GM21576 (cell line): ENCODE results near the gene PEPD.

Experiments used
- ATAC-seq: cut with Tn5 transposase; IDR thresholded peaks from one replicate; pipeline ENCODE4 v1.9.1; 2021; ENCODE audit warnings: mild to moderate bottlenecking, moderate library complexity; ENCODE audit not compliant: unreplicated experiment

PEPD gene

DNA sequence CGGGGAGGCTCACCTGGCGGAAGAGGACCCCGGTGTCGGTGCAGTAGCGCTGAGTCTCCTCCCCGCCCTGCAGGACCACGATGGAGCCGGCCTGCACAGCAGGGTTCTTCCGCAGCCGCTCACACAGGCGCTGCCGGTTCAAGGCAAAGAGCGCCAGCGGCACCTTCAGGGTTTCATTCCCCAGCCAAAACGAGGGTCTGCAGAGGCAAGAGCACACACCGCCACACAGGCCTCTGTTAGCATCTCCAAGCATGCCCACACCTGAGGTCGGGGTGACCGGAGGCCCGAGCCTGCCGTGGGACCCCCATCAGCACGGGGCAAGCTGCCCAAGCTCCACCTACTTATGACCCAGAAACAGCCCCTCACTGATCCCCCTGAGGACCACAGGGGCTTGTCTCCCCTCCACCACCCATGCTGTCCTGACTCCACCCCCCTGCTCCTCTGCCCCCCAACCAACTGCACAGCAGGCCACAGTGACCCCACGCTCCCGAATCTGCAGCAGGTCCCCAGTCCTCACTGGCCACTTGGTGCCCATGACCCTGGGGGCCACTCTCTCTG lies 8.9 kb downstream of the PEPD start:
- ATAC-seq: no peak

DNA sequence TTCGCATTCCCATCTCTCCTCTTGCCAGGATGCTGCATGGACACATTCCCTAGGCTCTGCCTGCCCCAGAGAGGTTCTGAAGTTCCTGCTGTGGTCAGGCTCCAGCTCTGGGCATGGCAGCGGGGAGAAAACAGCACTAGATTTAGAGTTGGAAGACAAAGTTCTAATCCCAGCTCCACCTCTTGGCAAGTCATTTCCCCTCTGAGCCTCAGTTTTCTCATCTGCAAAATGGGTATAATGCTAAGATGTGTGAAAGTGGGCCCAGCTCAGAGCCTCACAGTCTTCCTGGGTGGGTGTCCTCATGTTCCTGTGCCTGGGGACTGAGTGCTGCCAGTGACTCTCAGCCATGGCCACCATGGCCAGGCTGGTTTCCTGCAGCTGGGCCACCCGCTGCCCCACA lies 9.6 kb downstream of the PEPD start:
- ATAC-seq: no peak

DNA sequence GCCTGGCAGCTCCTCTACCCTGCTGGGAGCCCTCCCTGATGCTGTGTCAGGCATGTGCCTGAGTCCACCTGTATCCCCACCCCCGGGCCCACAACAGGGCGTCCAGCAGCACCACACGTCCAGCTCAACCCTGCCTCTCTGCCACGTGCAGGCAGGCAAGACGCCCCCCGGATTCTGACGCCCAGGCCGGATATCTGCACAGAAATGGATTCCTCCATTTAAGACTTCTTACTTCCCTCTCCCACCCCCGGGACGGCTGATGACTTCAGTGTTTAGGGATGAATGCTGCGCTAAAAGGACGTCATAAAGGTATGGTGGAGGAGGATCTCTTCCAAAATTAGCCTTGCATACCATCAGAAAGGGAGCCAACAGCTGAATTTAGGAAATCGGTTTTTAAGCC lies 10.2 kb downstream of the PEPD start:
- ATAC-seq: no peak

DNA sequence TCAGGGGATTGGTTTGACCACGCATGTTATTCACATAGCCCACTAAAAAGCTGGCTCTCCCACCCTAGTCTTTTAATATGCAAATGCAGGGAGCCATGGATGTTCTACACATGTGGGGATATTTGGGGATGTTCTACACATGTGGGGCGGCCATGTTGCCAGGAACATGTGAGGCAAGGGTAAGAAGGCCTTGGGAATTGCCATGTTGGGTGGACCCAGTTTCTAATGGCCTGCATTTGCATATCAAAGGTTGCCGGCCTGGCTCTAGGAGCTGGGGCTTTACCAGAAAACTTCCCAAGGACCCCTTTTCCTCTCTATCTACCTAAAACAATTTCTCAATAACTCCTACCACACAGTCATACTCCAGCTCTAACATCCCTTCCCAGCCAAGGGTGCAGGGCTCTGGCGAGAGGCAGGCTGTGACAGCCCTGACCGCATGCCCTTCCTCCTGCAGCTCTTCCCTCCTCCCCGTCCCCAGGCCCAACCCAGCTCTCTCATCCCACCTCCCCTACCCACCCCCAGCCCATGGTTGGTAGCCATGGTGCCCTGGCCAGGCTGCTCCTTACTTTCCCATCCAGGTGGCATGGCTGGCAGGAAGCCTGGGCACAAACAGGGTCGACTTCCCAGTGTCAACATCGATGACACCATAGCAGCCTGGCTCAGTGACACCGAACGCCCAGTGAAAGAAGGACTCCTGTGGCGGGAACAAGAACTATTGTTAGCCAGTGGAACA lies 11.0 kb downstream of the PEPD start:
- no peak for ATAC-seq

DNA sequence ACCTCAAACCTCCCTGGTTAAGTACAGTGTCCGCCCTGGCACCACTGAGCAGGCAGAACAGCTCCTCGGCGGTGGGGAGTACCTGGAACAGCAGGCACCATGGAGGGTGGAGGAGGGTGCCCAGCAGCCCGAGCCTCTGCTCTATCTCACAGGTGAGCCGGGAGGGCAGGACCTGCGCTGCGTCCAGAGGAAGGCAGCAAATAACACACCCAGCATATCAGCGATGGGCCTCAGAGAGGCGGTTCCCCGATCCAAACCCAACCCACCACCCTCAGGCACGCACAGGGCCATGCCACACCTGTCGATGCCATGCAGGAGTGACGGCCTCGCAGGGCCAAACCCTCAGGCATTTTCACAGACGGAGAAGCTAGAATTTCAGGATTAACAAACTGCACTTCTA lies 11.8 kb downstream of the PEPD start:
- ATAC-seq: no peak

DNA sequence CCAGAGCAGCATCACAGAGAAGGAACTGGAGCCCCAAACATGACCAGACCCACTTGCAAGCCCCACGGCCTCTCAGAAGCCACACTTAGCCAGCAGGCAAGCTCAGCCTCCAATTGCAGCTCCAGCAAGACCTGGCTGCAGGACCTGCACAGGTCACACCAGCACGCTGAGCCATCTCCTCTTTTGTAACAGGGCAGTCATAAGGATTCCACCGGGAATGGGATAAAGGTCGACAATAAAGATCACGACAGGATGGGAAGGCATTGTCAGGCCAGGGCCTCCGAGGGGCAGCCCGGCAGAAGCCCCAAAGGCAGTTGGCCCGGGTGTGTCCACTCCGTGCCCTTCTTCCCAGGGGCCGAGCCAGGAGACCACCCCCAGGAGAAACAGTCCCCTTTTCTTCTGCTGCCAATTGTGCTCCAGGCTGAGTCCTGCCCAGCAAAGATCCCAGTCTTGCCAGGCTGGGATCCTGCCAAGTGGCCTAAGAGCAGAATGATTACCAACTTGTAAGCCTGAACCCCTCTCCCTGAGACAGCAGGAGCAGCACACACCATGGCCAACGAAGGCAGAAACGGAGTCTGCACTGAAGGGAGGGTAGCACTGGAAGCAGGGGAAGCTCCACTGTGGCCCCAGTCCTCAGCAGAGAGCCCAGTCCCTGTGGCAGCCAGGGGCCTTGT lies 12.5 kb downstream of the PEPD start:
- ATAC-seq: no peak

DNA sequence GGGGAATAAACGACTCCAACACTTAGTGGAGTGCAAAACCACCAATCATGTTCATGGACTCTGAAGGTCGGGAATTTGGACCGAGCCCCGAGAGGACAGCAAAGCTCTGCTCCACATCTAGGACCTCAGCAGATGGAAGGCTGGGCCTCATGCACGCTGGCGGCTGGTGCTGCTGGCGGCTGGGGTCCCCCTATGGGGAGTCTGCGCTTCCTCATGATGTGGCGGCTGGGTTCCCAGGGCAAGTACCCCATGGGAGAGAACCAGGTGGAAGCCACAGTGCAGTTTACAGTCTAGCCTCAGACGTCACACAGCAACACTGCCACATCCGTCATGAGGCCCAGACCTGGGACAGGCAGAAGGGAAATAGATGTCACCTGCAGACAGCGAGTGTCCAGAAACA lies 13.2 kb downstream of the PEPD start:
- no peak for ATAC-seq

DNA sequence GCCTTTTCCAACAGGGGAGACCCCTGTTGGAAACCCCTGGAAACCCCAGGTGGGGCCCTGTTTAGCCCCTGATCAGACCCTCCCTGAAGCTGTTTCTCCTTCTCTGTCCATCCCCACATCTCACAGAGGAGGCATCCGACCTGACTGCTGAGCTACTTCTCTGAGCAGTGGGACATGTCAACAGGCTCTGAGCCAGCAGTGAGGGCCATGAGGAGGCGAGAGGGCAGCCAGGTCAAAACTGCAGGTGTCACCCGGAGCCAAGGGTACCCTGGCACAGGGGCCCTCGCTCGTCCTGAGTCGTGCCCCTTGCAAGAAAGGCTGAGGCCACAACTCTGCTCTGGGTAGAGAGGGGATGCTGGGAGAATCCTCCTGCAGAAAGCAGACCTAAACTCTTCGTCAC lies 13.6 kb downstream of the PEPD start:
- ATAC-seq: no peak

DNA sequence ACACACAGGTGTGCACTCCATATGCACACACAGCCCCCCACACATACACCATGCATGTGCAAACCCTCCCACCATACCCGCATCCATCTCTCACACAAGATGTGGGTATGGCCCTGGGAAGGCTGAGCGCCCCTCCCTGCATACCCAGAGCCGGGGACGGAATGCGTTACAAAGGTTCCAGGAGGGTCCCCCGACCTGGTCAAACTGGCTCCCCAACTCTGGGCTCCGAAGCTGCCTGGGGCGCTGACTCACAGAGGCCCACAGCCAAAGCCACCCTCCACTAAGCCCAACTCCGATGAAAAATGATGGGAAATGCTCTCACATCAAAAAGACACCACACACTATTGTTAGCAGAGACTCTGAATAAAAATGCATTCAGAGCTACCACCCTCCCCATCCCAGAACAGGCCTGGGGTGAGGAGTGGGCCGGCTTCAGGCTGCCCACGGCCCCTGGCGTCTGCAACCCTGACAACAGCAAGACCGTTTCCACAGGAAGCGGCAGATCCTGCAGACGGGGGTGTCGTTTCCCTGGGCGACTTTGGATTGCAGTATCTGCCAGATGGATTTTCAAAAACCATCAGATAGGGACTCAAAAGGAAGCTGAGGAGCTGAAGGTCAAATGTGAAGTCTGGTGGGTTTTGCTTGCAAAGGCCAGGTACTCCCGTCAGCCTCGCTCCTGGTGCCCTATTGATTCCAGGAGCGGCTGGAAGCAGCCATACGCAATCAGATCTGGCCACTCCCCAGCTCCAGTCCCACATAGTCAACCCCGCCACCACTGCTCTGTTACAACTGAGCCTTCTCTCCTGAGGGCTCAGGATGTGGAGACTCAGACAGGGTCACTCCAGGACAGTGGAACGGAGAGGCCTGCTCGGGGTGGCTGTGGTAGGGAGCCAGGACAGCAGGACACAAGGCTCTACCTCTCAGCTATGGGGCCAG lies 14.3 kb downstream of the PEPD start:
- ATAC-seq: no peak

DNA sequence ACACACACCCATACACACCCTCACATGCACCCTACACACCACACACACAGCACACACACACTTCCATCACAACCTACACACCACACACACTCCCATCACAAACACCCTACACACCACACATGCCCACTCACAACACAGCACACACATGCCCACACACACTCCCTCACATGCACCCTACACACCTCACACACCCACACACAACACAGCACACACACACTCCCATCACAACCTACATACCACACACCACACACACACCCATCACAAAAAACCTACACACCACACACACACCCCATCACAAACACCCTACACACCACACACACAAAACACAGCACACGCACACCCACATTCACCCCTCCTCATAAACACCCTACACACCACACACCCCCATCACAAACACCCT lies 15.1 kb downstream of the PEPD start:
- no peak for ATAC-seq

DNA sequence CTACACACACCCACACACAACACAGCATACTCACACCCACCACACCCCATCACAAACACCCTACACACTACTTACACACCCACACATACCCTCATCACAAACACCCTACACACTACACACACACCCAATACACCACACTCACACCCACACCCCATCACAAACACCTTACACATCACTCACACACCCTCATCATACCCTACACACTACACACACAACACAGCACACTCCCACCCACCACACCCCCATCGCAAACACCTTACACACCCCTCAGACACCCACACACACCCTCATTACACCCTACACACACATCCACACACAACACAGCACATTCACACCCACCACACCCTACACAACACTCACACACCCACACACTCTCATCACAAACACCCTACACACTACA lies 15.8 kb downstream of the PEPD start:
- ATAC-seq: no peak

DNA sequence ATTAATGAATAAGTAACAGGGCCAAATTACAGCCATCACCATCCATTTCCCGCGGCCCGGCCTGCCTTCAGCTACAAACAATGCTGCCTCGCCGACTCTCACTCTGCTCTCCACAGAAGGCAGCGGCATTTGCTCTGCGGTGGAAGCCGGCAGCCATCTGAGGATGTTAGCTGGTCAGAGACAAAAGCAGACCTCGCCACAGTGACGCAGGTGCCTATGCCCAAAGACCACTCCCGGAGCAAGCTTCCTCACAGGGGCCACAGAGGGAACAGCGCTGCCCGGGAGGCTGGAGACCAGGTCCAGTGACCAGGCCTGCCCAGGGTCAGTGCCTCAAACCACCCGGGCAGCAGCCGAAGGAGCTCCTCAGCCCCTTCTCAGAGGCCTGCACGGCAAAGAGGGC lies 16.4 kb downstream of the PEPD start:
- no peak for ATAC-seq

DNA sequence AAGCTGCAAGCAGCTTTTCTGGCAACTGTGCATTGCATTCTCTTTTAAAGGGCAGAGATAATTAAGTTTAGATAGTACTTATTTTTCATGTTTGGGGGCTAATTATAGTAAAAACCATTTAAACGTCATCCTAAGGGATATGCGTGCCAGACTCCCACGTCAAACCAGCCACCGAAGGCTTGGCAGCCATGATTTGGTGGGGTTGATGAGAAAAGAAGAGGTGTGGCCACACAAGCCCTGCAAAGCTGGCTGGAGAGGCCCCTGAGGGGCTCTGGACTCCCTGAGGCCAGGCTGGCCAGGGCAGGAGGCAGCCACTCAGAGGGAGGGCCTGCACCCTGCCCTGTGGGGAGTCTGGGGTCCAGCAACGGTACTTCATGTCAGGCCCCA lies 17.5 kb downstream of the PEPD start:
- no peak for ATAC-seq

DNA sequence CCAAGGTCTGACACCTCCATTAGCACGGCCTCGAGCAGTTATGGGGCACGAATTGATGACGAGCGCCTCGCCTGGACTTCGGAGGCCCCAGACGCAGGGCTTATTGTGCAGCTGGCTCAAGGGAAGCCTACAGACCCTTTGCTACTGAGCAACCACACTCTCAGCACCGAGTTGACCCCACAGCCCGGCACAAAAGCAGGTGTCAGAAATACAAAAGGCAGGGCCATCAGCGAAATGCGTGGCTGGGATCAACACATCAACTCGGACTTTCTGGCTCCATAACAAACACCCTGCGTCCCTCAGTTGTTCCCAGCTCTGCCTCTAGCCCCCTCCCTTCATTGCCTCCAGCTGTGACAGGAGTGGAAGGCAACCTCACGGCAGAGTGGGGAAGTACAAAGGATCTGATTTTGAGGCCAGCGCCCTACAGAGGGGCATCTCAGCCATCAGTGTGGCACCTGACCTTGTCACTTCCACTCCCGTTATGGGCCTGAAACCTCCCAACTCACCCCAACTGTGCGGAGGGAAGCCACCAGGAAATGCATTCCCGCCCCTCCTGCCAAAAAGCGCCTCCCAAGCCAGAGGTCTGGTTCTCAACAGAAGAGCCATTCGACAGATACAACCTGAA lies 18.0 kb downstream of the PEPD start:
- no peak for ATAC-seq

DNA sequence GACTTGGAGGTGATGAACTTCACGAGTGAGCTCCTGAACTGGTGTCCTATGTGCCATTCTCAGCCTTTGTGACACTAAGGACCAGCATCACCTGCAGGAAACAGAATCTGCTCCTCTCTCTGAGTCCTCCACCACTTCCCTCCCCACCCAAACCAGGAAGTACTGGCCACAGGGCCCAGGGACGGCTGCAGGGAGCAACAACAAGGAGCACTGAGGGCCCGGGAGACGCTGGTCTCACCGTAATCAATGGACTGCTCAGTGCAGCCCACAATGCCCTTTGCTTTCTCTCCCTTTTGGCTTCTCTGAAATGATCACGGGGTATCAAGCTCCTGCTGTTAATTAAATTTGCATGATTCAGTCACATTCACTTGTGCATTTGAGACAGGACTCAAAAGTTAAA lies 18.6 kb downstream of the PEPD start:
- no peak for ATAC-seq

DNA sequence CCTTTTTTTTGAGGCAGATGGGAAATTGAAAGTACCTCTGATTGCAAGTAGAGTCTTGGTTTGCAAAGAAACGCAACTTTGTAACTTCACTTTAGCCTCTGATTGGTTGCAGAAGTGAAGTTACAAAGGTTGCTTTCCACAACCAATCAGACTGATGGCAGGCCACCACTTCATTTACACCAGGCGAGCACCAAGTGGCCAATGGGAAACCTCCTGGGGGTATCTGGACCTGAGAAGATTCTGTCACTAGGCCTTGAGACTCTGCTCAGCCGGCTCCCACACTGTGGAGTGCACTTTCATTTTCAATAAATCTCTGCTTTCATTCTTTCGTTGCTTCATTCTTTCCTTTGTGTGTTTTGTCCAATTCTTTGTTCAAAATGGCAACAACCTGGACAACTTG lies 19.1 kb downstream of the PEPD start:
- ATAC-seq: no peak

DNA sequence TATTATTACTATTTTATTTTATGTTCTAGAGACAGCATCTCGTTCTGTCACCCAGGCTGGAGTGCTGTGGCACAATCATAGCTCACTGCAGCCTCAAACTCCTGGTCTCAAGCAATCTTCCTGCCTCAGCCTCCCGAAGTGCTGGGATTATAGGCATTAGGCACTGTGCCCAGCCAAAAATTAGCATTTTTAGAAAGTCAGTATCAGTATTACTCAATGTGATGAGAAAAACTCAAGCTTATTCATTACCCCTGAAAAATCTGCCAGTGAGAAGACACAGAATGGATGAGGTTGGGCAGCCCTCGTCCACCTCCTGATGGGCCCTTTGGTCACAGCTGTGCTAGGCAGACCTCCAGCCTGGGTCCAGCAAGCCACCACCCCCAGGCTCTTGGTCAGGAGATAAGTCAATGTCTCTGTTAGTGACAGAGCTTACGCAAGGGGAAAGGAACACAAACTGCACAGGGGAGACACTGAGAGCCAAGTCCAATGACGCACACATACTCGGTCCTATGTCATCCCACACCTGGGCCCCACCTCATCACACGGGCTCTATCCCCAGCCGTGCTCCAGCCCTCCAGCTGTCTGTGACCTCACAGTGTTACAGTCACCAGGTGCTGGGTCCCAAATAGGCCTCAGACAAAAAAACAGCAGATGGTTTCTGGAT lies 19.8 kb downstream of the PEPD start:
- ATAC-seq: no peak

DNA sequence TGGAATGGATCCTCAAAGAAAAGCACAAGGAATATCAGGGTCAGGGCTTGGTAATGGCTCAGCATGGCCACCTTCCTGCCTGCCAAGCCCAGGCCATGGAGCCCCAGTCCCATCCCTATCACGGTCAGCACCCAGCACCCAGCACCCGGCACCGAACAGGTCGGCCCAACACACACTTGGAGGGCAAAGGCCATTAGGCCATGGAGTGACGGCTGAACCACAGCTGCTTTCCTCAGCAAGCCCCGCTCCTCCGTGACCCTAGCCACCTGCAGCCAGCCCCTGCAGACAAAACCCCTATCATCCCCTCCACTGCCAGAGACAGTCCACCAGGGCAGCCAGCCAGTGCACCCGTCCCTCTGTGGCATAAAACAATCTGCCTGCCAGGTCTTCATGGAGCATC lies 20.6 kb downstream of the PEPD start:
- no peak for ATAC-seq

DNA sequence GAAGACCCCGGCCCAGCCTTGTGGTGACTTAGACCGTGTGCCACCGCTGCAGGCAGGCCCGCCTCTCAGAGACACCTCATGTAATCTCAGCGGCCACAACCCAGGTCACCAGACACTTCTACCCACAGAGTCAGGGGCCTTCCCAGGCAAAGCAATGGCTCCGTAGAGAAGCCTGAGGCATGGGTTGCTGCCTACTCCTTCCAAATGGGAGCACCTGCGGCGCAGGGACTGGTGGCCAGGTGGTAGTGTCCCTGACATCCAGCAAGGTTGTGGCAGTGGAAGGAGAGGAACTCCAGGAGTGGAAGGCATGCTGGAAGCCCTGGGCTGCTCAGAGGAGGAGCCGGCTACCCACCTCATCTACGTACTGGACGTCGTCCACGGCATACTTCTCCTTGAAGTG lies 21.0 kb downstream of the PEPD start:
- no peak for ATAC-seq

DNA sequence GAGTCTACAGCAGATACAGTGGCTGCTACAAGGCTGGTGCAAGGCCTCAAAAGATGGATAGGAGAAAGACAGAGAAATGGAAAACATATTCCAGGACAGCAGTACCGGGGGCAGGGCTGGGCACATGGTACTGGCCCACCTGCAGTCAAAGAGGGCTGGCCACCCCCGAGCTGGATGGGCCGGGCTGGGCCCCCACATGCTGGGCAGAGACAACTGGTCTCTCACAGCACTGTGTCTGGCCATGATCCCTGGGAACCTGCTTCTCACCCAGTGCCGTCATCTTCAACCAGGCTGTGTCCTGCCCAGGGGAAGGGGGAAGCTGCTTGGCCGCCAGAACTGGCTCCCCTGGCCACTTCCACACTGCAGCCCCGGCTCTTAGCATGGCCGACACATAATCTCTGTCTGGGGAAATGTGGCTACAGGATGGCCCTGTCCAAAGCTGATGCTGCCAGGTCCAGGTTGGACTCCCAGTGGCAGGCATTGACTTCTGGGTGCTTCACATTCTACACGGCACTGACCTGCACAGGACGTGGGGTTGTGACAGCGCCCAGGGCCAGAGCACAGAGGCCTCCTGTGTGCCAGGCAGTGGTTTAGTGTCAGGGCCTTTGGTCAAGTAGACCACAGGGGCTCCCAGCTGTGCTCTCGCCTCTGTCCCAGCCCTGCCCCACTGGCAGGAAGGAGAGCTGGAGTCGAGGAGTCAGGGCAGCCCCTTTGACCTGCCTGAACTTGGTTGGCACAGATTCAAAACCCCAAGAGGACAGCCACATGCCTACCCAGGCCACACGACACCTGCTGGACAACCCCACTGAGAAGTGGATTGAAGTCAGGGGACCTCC lies 21.7 kb downstream of the PEPD start:
- ATAC-seq: no peak
